HepG2 (cell line): ENCODE results near the gene TAB2. TPM values are rescaled to one million over a fixed set of nuclear protein-coding genes. Genes with fewer than 3 reads are reported as not detected.
"Not testable (repeated sequence)": the region's sequence is repeated elsewhere in the genome, so short reads cannot be mapped to it uniquely, and the experiment has no call there.

Experiments used
- ATAC-seq: fragments of 200-7000 bp; cut with Tn5 transposase; 3 replicates; pipeline ENCODE4 v1.9.1; 2020; ENCODE audit warnings: mild to moderate bottlenecking, moderate library complexity
- BruUV-seq: library from RNA; stranded (reverse); fragments of 400-500 nt; replicated peaks from 2 replicates; lab custom pipeline; 2021; lab: Mats Ljungman, UMichigan
- CTCF ChIA-PET: fragments of 300-600 bp; formaldehyde crosslinking; extraction: SDS; loops from one replicate; lab custom pipeline; 2021; ENCODE audit warnings: low total read pairs, inconsistent platforms, low intra/inter-chr PET ratio; lab: Yijun Ruan, JAX
- POLR2A ChIA-PET: fragments of 350-600 bp; sonication (Branson Sonifier 250); formaldehyde crosslinking; loops from one replicate; lab custom pipeline; 2020; ENCODE audit warnings: antibody characterized with exemption, inconsistent platforms; lab: Yijun Ruan, JAX
- DNase-seq: peaks from one replicate; pipeline ENCODE4 v3.0.0-alpha.2; 2015; ENCODE audit warnings: low spot score
- FAIRE-seq: peaks from 3 replicates; lab custom pipeline; 2011; peaks lifted over from hg19 to GRCh38; lab: Jason Lieb, UNC
- H2AFZ ChIP-seq: one replicate; pipeline ENCODE4 v1.6.1; 2011; ENCODE audit warnings: low read length, inconsistent platforms
- H3K27ac ChIP-seq: fragments of 300-600 bp; 3 replicates; pipeline ENCODE4 v1.8.0; 2011; ENCODE audit warnings: mixed run types, mild to moderate bottlenecking, mixed read lengths, low read length, inconsistent platforms; ENCODE audit not compliant: insufficient read depth; ENCODE audit errors: extremely low read length
- H3K27me3 ChIP-seq, 2 experiments: fragments of 200-600 bp in 1 of 2; 2 replicates in 1 of 2; 3 replicates in 1 of 2; pipeline versions ENCODE4 v1.6.0 to v1.8.0; 2011; ENCODE audit warnings: low read length in 2 of 2, mild to moderate bottlenecking in 2 of 2, moderate library complexity in 2 of 2, inconsistent platforms in 1 of 2; ENCODE audit not compliant: insufficient read depth in 2 of 2, control insufficient read depth in 1 of 2
- H3K36me3 ChIP-seq, 2 experiments: fragments of 200-600 bp in 1 of 2; replicated peaks in 1 of 2; 2 replicates in 1 of 2; 3 replicates in 1 of 2; pipeline versions ENCODE4 v1.5.1 to v1.8.0; 2011; ENCODE audit warnings: low read length in 2 of 2, inconsistent platforms in 1 of 2; ENCODE audit not compliant: insufficient read depth in 2 of 2, control insufficient read depth in 1 of 2
- H3K4me1 ChIP-seq: 2 replicates; pipeline ENCODE4 v1.5.1; 2012; ENCODE audit warnings: low read length, inconsistent platforms; ENCODE audit not compliant: insufficient read depth
- H3K4me2 ChIP-seq: 2 replicates; pipeline ENCODE4 v1.6.0; 2011; ENCODE audit warnings: low read depth, low read length, inconsistent platforms
- H3K4me3 ChIP-seq, 3 experiments: fragments of 200-600 bp in 1 of 3; sonication (generic), shearing (Covaris generic) in 1 of 3; replicated peaks in 1 of 3; 2 replicates each; pipeline ENCODE4 v1.5.1; 2011 to 2016; ENCODE audit warnings: low read length in 3 of 3, inconsistent platforms in 2 of 3, low read depth in 2 of 3, mild to moderate bottlenecking in 2 of 3, control low read depth in 1 of 3, mixed read lengths in 1 of 3; ENCODE audit not compliant: insufficient read depth in 1 of 3
- H3K79me2 ChIP-seq: one replicate; pipeline ENCODE4 v1.6.1; 2011; ENCODE audit warnings: low read length, inconsistent platforms; ENCODE audit not compliant: insufficient read depth
- H3K9ac ChIP-seq: 2 replicates; pipeline ENCODE4 v1.6.0; 2011; ENCODE audit warnings: mild to moderate bottlenecking, low read depth, low read length, inconsistent platforms; ENCODE audit not compliant: insufficient read depth
- H3K9me3 ChIP-seq: 2 replicates; pipeline ENCODE4 v1.5.1; 2012; ENCODE audit warnings: mild to moderate bottlenecking, low read length
- H4K20me1 ChIP-seq: 2 replicates; pipeline ENCODE4 v1.6.0; 2011; ENCODE audit warnings: inconsistent platforms, mild to moderate bottlenecking, low read length, moderate library complexity; ENCODE audit not compliant: insufficient read depth
- BRF2 ChIP-seq: sonication (generic); formaldehyde crosslinking; IDR thresholded peaks from 2 replicates; pipeline ENCODE4 v1.8.1; 2022; ENCODE audit warnings: mild to moderate bottlenecking, missing genetic modification reagents
- ELF3 ChIP-seq: IDR thresholded peaks from 2 replicates; pipeline ENCODE4 v1.6.1; 2016; ENCODE audit warnings: missing genetic modification reagents, missing compliant biosample characterization
- FOXK1 ChIP-seq: sonication (generic); formaldehyde crosslinking; IDR thresholded peaks from 2 replicates; pipeline ENCODE4 v1.4.0; 2020; ENCODE audit warnings: low read depth, missing genetic modification reagents, borderline replicate concordance
- POGK ChIP-seq: sonication (generic); formaldehyde crosslinking; conservative IDR thresholded peaks from 2 replicates; pipeline ENCODE4 v1.8.0; 2022; ENCODE audit warnings: mild to moderate bottlenecking, moderate library complexity, missing genetic modification reagents
- POGZ ChIP-seq: sonication (generic); formaldehyde crosslinking; IDR thresholded peaks from 2 replicates; pipeline ENCODE4 v1.4.0; 2020; ENCODE audit warnings: mild to moderate bottlenecking, missing genetic modification reagents
- RARA ChIP-seq: IDR thresholded peaks from 2 replicates; pipeline ENCODE4 v1.6.1; 2016; ENCODE audit warnings: missing genetic modification reagents, missing compliant biosample characterization
- RORA ChIP-seq: sonication (generic); formaldehyde crosslinking; IDR thresholded peaks from 2 replicates; pipeline ENCODE4 v1.5.0; 2020; ENCODE audit warnings: mild to moderate bottlenecking, missing genetic modification reagents, moderate library complexity
- ZFP36L2 ChIP-seq: sonication (generic); formaldehyde crosslinking; IDR thresholded peaks from 2 replicates; pipeline ENCODE4 v1.4.0; 2020; ENCODE audit warnings: missing genetic modification reagents
- ZNF225 ChIP-seq: sonication (generic); formaldehyde crosslinking; IDR thresholded peaks from 2 replicates; pipeline ENCODE4 v1.4.0; 2020; ENCODE audit warnings: mild to moderate bottlenecking, missing genetic modification reagents
- ZNF496 ChIP-seq: sonication (generic); formaldehyde crosslinking; IDR thresholded peaks from 2 replicates; pipeline ENCODE4 v1.8.1; 2023; ENCODE audit warnings: mild to moderate bottlenecking, moderate library complexity, missing genetic modification reagents; ENCODE audit not compliant: insufficient replicate concordance
- ZNF691 ChIP-seq: sonication (generic); formaldehyde crosslinking; IDR thresholded peaks from 2 replicates; pipeline ENCODE4 v1.4.0; 2020; ENCODE audit warnings: missing genetic modification reagents, low read depth, mild to moderate bottlenecking, borderline replicate concordance
- ZNF75D ChIP-seq: sonication (generic); formaldehyde crosslinking; IDR thresholded peaks from 2 replicates; pipeline ENCODE4 v1.8.1; 2023; ENCODE audit warnings: missing genetic modification reagents, mild to moderate bottlenecking, borderline replicate concordance
- WGBS: methylation state at CpG from one replicate; pipeline ENCODE4 v1.1.6; 2017; ENCODE audit warnings: low lambda C conversion rate; 5-methylcytosine and 5-hydroxymethylcytosine counted together
- in situ Hi-C: cut with HindIII; loops from 2 replicates; pipeline ENCODE4 v1.10.0; 2017; ENCODE audit warnings: low pct_unique_long_range_greater_than_20kb; ENCODE audit not compliant: extremely low pct_ligation_motif_present
- intact Hi-C: fragments of 100-400 bp; cut with micrococcal nuclease; formaldehyde crosslinking; loops from one replicate; pipeline ENCODE4 v1.10.0; 2022; ENCODE audit not compliant: unreplicated experiment
- polyA plus RNA-seq, 8 experiments: library from polyadenylated mRNA; depleted of rRNA in 3 of 8; stranded (reverse) in 7 of 8; unstranded in 1 of 8; fragments of >200 nt; fragmentation: Illumina TruSeq in 4 of 8; extraction: Trizol in 4 of 8; gene quantifications; 2 replicates each; pipeline versions ENCODE4 v1.2.1 to v1.2.3, GENCODE V29; 2011 to 2016; ENCODE audit warnings: low read depth in 4 of 8, missing spikeins in 1 of 8, mixed read lengths in 1 of 8; ENCODE audit not compliant: insufficient read depth in 1 of 8
- total RNA-seq, 5 experiments: library from RNA; depleted of rRNA; stranded (reverse); fragments of >200 nt; fragmentation: Illumina TruSeq; extraction: Trizol; gene quantifications; 2 replicates each; pipeline ENCODE4 v1.2.3, GENCODE V29; 2016; ENCODE audit warnings: low read depth in 1 of 5

TAB2 gene
- total and polyA plus RNA-seq, 2 of the 13 experiments (the other 11 are each of a cell fraction or from before 2014, with no cell fraction given) = 23.7 to 50.2 TPM

GRCh38 chr6:149459761-149460160, 142.2 kb downstream of the TAB2 start:
- WGBS = 78% methylated on average over 5 of the region's 5 CpGs
- Histone ChIP-seq H3K27me3 (no peaks in the 10 kb centered on the region), H4K20me1 (no peaks in the 10 kb centered on the region), H3K9ac (no peak overlapping the region), H3K79me2 (no peaks in the 10 kb centered on the region), H3K9me3 (no peaks in the 10 kb centered on the region), H3K4me3 (no peak overlapping the region), H3K4me2 (no peak overlapping the region), H3K27ac (no peak overlapping the region), H2AFZ (no peak overlapping the region), H3K4me1 (peaks cover 15% of the 10 kb centered on the region), H3K36me3 (no peaks in the 10 kb centered on the region; a peak in 1 of 5 replicates)
- intact Hi-C loops = no loop called here
- TF ChIP-seq ZNF225 (CRISPR knock-in tag) = no peak
- no peak for TF ChIP-seq ELF3 (CRISPR knock-in tag)
- TF ChIP-seq ZNF691 (CRISPR knock-in tag) = no peak
- no peak for TF ChIP-seq ZNF496
- TF ChIP-seq FOXK1 = no peak
- no peak for TF ChIP-seq RARA (CRISPR knock-in tag)
- no peak for TF ChIP-seq ZNF75D (CRISPR knock-in tag)
- TF ChIP-seq POGZ (CRISPR knock-in tag) = no peak
- TF ChIP-seq ZFP36L2 (CRISPR knock-in tag) = no peak
- no peak for TF ChIP-seq BRF2 (CRISPR knock-in tag)
- no peak for TF ChIP-seq RORA (CRISPR knock-in tag)
- no peak for TF ChIP-seq POGK (CRISPR knock-in tag)
- ATAC-seq (no peak), FAIRE-seq (no peak), DNase-seq (no peak)
- ChIA-PET CTCF (no interaction called here), POLR2A (no interaction called here)
- in situ Hi-C loops = no loop called here
- no TSS peak for BruUV-seq

- H3K4me3 ChIP-seq, DNase-seq, H3K36me3 ChIP-seq, FAIRE-seq, H2AFZ ChIP-seq, BruUV-seq, H3K27me3 ChIP-seq, in situ Hi-C loops, CTCF ChIA-PET, H3K9me3 ChIP-seq, H4K20me1 ChIP-seq, H3K9ac ChIP-seq, H3K4me2 ChIP-seq, intact Hi-C loops, POLR2A ChIA-PET, ATAC-seq, H3K27ac ChIP-seq, H3K79me2 ChIP-seq: not testable (repeated sequence)
- 72% methylated on average over 3 of the region's 3 CpGs for WGBS
- peaks cover 11% of the 10 kb centered on the region; the same call in 1 of the 2 replicates for H3K4me1 ChIP-seq
Measured at GRCh38 chr6:149460249-149460648, 142.7 kb downstream of the TAB2 start.
